ENCODE measurements around the gene SCARB1. TPM values are rescaled to one million over a fixed set of nuclear protein-coding genes. Genes with fewer than 3 reads are reported as not detected.

The SCARB1 gene
- total RNA-seq, 1 experiment from 2014 or later = 31.3 TPM

DNA sequence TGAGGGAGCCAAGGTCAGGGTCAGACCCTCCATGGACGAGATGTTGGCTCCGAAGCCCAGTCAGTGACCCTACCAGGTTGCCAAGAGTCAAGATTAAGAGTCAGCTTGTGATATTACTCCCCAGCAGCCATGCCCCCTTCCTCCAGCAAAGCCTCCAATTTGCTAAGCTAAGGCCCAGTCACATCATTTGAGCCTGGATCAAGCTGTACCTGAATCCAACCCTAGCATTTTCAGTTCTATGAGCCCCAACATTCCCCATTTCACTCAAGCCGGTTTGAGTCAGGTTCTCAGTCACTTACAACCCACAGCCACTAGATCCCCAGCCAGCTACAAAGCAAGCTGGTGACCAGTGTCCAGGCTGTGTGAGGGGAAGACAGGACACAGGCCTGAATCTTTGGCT, 49.9 kb downstream of the SCARB1 start:
- Histone ChIP-seq H3K27me3 (ENCODE audit: insufficient read depth, low read length) (no peaks in the 10 kb centered on the region), H4K8ac (replicated peaks; ENCODE audit: insufficient read length, low read depth, low read length) (no peak overlapping the region)
- WGBS (ENCODE audit: extremely low coverage, insufficient read length, low lambda C conversion rate) = no CpG with 5 or more reads among the region's 3 CpGs

More for the DNA sequence above, 49.9 kb downstream of the SCARB1 start:
- H3K27me3 Mint-ChIP-seq (ENCODE audit: low read depth) = no peaks in the 10 kb centered on the region
- Histone ChIP-seq H2AK5ac (ENCODE audit: insufficient read length, low read length) (no peak overlapping the region), H4K20me1 (ENCODE audit: control insufficient read depth, insufficient read depth, insufficient read length) (no peaks in the 10 kb centered on the region), H3K27ac (ENCODE audit: insufficient read length, low read depth, low read length) (no peak overlapping the region), H3K4ac (ENCODE audit: low read depth, low read length) (no peak overlapping the region), H2AFZ (ENCODE audit: low read length) (no peak overlapping the region), H3K79me2 (ENCODE audit: insufficient read depth, low read length) (no peaks in the 10 kb centered on the region), H4K91ac (ENCODE audit: insufficient read length, low read depth, low read length) (no peak overlapping the region), H3K14ac (ENCODE audit: insufficient read depth, low read length) (no peak overlapping the region), H2BK15ac (ENCODE audit: low read depth, low read length) (no peak overlapping the region), H3K18ac (ENCODE audit: insufficient read length, low read depth, low read length) (no peak overlapping the region), H3K9me3 (ENCODE audit: control insufficient read depth, low read depth, low read length) (no peaks in the 10 kb centered on the region), H3K56ac (ENCODE audit: insufficient read length, low read depth, low read length) (no peak overlapping the region), H3K23ac (ENCODE audit: insufficient read length, low read depth, low read length) (no peak overlapping the region), H3K79me1 (ENCODE audit: insufficient read depth, low read depth, low read length, poor library complexity, severe bottlenecking) (no peaks in the 10 kb centered on the region), H4K5ac (ENCODE audit: insufficient read length, low read depth, low read length) (no peak overlapping the region), H3K4me1 (ENCODE audit: insufficient read depth, low read length) (no peaks in the 10 kb centered on the region), H3K9ac (ENCODE audit: extremely low read depth, insufficient read length, low read length) (no peak overlapping the region), H3K4me2 (ENCODE audit: insufficient read depth, insufficient read length, low read length) (no peak overlapping the region), H2BK5ac (ENCODE audit: insufficient read length, low read length) (no peak overlapping the region), H3T11ph (ENCODE audit: low read length) (no peak overlapping the region), H2BK20ac (ENCODE audit: low read depth, low read length, poor library complexity, severe bottlenecking) (no peak overlapping the region), H2BK12ac (ENCODE audit: insufficient read length, low read depth, low read length) (no peak overlapping the region), H2BK120ac (ENCODE audit: low read depth, low read length, poor library complexity, severe bottlenecking) (no peak overlapping the region), H3K23me2 (ENCODE audit: insufficient read length, low read depth, low read length, poor library complexity, severe bottlenecking) (no peaks in the 10 kb centered on the region)
- H3K27ac Mint-ChIP-seq = no peak overlapping the region
- DNase-seq = no peak
- H3K4me3 Mint-ChIP-seq = no peak overlapping the region
- no peak for TF ChIP-seq CTCF (conservative IDR thresholded peaks at IDR 0.05)
- no peaks in the 10 kb centered on the region for H3K9me3 Mint-ChIP-seq
- H3K36me3 Mint-ChIP-seq (ENCODE audit: insufficient read depth in 1 of 3, low read depth in 3 of 3) = peaks cover 23 to 40% (median 24%) of the 10 kb centered on the region in 3 experiments
- H3K4me1 Mint-ChIP-seq = peaks cover 2 to 6% of the 10 kb centered on the region in 2 experiments; a peak in 3 of 4 replicates
